CD8-positive, alpha-beta memory T cell (primary cell): ENCODE data around the gene FRMD4A. TPM values are rescaled to one million over a fixed set of nuclear protein-coding genes. Genes with fewer than 3 reads are reported as not detected.
A peak's percentile ranks its signal among the peaks of the same experiment; 100 is the strongest.

ENCODE experiments used
- CTCF ChIA-PET: fragments of 350-600 bp; sonication (Branson Sonifier 250); formaldehyde crosslinking; loops from one replicate; lab custom pipeline; 2021; ENCODE audit warnings: antibody characterized with exemption; lab: Charles Lee
- POLR2A ChIA-PET: fragments of 350-600 bp; sonication (Branson Sonifier 250); formaldehyde crosslinking; loops from one replicate; lab custom pipeline; 2021; ENCODE audit warnings: antibody characterized with exemption; lab: Charles Lee
- DNase-seq, 5 donors: peaks; one replicate each; pipeline versions ENCODE4 v3.0.0 to v3.0.0-alpha.2; 2020 to 2022; ENCODE audit warnings: mixed read lengths in 1 of 5
- H3K27ac ChIP-seq: one replicate; pipeline ENCODE4 v1.7.0; 2013; ENCODE audit warnings: low read depth, mild to moderate bottlenecking, low read length, moderate library complexity
- H3K27me3 ChIP-seq: 2 replicates; pipeline ENCODE4 v1.7.0; 2013; ENCODE audit warnings: low read length, mild to moderate bottlenecking; ENCODE audit not compliant: insufficient read depth, poor library complexity, severe bottlenecking
- H3K36me3 ChIP-seq: 2 replicates; pipeline ENCODE4 v1.7.0; 2013; ENCODE audit warnings: mild to moderate bottlenecking, low read length, moderate library complexity; ENCODE audit not compliant: insufficient read depth
- H3K4me1 ChIP-seq: 2 replicates; pipeline ENCODE4 v1.7.0; 2013; ENCODE audit warnings: mild to moderate bottlenecking, low read length, moderate library complexity; ENCODE audit not compliant: insufficient read depth
- H3K4me3 ChIP-seq: 2 replicates; pipeline ENCODE4 v1.7.0; 2013; ENCODE audit warnings: mild to moderate bottlenecking, low read length
- H3K9me3 ChIP-seq: 2 replicates; pipeline ENCODE4 v1.7.0; 2013; ENCODE audit warnings: mild to moderate bottlenecking, low read length
- H3K27ac Mint-ChIP-seq, 8 donors: one replicate each; pipeline ENCODE4 v1.8.0; 2020 to 2021; ENCODE audit warnings: mixed read lengths in 8 of 8, mild to moderate bottlenecking in 6 of 8, inconsistent platforms in 3 of 8, moderate library complexity in 3 of 8
- H3K27me3 Mint-ChIP-seq, 2 donors: one replicate each; pipeline ENCODE4 v1.8.0; 2020 to 2021; ENCODE audit warnings: mixed read lengths in 2 of 2, mild to moderate bottlenecking in 1 of 2, moderate library complexity in 1 of 2
- H3K36me3 Mint-ChIP-seq, 3 donors: one replicate each; pipeline ENCODE4 v1.8.0; 2020 to 2021; ENCODE audit warnings: mixed read lengths in 3 of 3, inconsistent platforms in 1 of 3, mild to moderate bottlenecking in 1 of 3
- H3K4me1 Mint-ChIP-seq, 3 donors: one replicate each; pipeline ENCODE4 v1.8.0; 2020 to 2021; ENCODE audit warnings: mixed read lengths in 3 of 3, inconsistent platforms in 1 of 3, mild to moderate bottlenecking in 1 of 3
- H3K4me3 Mint-ChIP-seq, 7 donors: one replicate each; pipeline ENCODE4 v1.8.0; 2020 to 2021; ENCODE audit warnings: mixed read lengths in 7 of 7, mild to moderate bottlenecking in 6 of 7, moderate library complexity in 4 of 7, inconsistent platforms in 2 of 7
- H3K9me3 Mint-ChIP-seq, 5 donors: one replicate each; pipeline ENCODE4 v1.8.0; 2020 to 2022; ENCODE audit warnings: mixed read lengths in 5 of 5, mild to moderate bottlenecking in 3 of 5, moderate library complexity in 2 of 5, inconsistent platforms in 1 of 5
- polyA plus RNA-seq: library from polyadenylated mRNA; unstranded; fragments of 300-500 nt; fragmentation: Illumina TruSeq; gene quantifications from one replicate; pipeline ENCODE4 v1.2.3, GENCODE V29; 2021
- total RNA-seq, 2 experiments: library from RNA; stranded (reverse); gene quantifications; one replicate each; pipeline ENCODE4 v1.2.3, GENCODE V29; 2021

Gene FRMD4A
- total and polyA plus RNA-seq, 3 experiments from 2014 or later: 0.21 to 2.7 (median 2.1) TPM

- H3K4me3 Mint-ChIP-seq: no peak overlapping the region
- no peaks in the 10 kb centered on the region for H3K9me3 ChIP-seq
- DNase-seq: no peak
- H3K4me1 Mint-ChIP-seq: peaks cover 0 to 12% (median 6%) of the 10 kb centered on the region in 3 donors
- no peak overlapping the region for H3K27ac ChIP-seq
- H3K36me3 Mint-ChIP-seq: peaks cover 0 to 22% (median 3%) of the 10 kb centered on the region in 3 donors
- H3K36me3 ChIP-seq: no peaks in the 10 kb centered on the region
- H3K27ac Mint-ChIP-seq: peak overlapping the region in 2 of 8 donors; percentile 2 to 25
- no peaks in the 10 kb centered on the region for H3K27me3 ChIP-seq
- no peak overlapping the region for H3K4me3 ChIP-seq
- no peaks in the 10 kb centered on the region for H3K9me3 Mint-ChIP-seq
- H3K4me1 ChIP-seq: peaks cover 4% of the 10 kb centered on the region
- ChIA-PET CTCF (no interaction called here), POLR2A (no interaction called here)
- no peaks in the 10 kb centered on the region for H3K27me3 Mint-ChIP-seq
These were observed 676.5 kb downstream of the FRMD4A start for GRCh38 chr10:13654118-13654830.

GRCh38 chr10:13652860-13653259, 677.9 kb downstream of the FRMD4A start:
- no peaks in the 10 kb centered on the region for H3K27me3 ChIP-seq
- peaks cover 0 to 34% (median 8%) of the 10 kb centered on the region in 3 donors for H3K36me3 Mint-ChIP-seq
- no peaks in the 10 kb centered on the region for H3K9me3 Mint-ChIP-seq
- CTCF ChIA-PET: no interaction called here
- no peaks in the 10 kb centered on the region for H3K36me3 ChIP-seq
- H3K4me3 Mint-ChIP-seq: no peak overlapping the region
- H3K4me1 Mint-ChIP-seq: peaks cover 6 to 12% (median 10%) of the 10 kb centered on the region in 3 donors
- H3K27me3 Mint-ChIP-seq: no peaks in the 10 kb centered on the region
- H3K9me3 ChIP-seq: no peaks in the 10 kb centered on the region
- no peak overlapping the region for H3K27ac ChIP-seq
- H3K4me1 ChIP-seq: no peaks in the 10 kb centered on the region
- no peak overlapping the region for H3K4me3 ChIP-seq
- DNase-seq: no peak
- POLR2A ChIA-PET: no interaction called here
- no peak overlapping the region for H3K27ac Mint-ChIP-seq

- peak overlapping the region in 2 of 8 donors; percentile 43 to 51 for H3K27ac Mint-ChIP-seq
These were observed 678.6 kb downstream of the FRMD4A start for GRCh38 chr10:13651969-13652720.

GRCh38 chr10:13650961-13651360, 679.8 kb downstream of the FRMD4A start:
- no peak for DNase-seq
- ChIA-PET CTCF (no interaction called here), POLR2A (no interaction called here)
- H3K4me1 ChIP-seq: no peaks in the 10 kb centered on the region
- Mint-ChIP-seq H3K4me3 (no peak overlapping the region), H3K27me3 (no peaks in the 10 kb centered on the region), H3K36me3 (peaks cover 0 to 47% (median 15%) of the 10 kb centered on the region in 3 donors), H3K9me3 (no peaks in the 10 kb centered on the region), H3K4me1 (peaks cover 8 to 15% (median 12%) of the 10 kb centered on the region in 3 donors), H3K27ac (no peak overlapping the region)
- H3K9me3 ChIP-seq: no peaks in the 10 kb centered on the region
- no peaks in the 10 kb centered on the region for H3K27me3 ChIP-seq
- no peaks in the 10 kb centered on the region for H3K36me3 ChIP-seq
- H3K4me3 ChIP-seq: no peak overlapping the region
- no peak overlapping the region for H3K27ac ChIP-seq

More at GRCh38 chr10:13651969-13652720, 678.6 kb downstream of the FRMD4A start:
- Mint-ChIP-seq H3K36me3 (peaks cover 0 to 36% (median 9%) of the 10 kb centered on the region in 3 donors), H3K27me3 (no peaks in the 10 kb centered on the region), H3K4me1 (peaks cover 8 to 15% (median 12%) of the 10 kb centered on the region in 3 donors), H3K4me3 (no peak overlapping the region), H3K9me3 (no peaks in the 10 kb centered on the region)
- Histone ChIP-seq H3K9me3 (no peaks in the 10 kb centered on the region), H3K27ac (no peak overlapping the region), H3K4me3 (no peak overlapping the region), H3K27me3 (no peaks in the 10 kb centered on the region), H3K36me3 (no peaks in the 10 kb centered on the region), H3K4me1 (no peaks in the 10 kb centered on the region)
- DNase-seq: no peak
- CTCF ChIA-PET: no interaction called here
- POLR2A ChIA-PET: no interaction called here

- no peaks in the 10 kb centered on the region for H3K27me3 ChIP-seq
- H3K4me3 ChIP-seq: no peak overlapping the region
- no peak overlapping the region for H3K27ac ChIP-seq
- Mint-ChIP-seq H3K9me3 (no peaks in the 10 kb centered on the region), H3K27ac (peak overlapping the region in 3 of 8 donors; percentile 9 to 55 (median 34)), H3K4me3 (no peak overlapping the region), H3K36me3 (peaks cover 6 to 55% (median 24%) of the 10 kb centered on the region in 3 donors), H3K4me1 (peaks cover 8 to 15% (median 12%) of the 10 kb centered on the region in 3 donors), H3K27me3 (no peaks in the 10 kb centered on the region)
- no peaks in the 10 kb centered on the region for H3K4me1 ChIP-seq
- no peaks in the 10 kb centered on the region for H3K36me3 ChIP-seq
- POLR2A ChIA-PET: no interaction called here
- CTCF ChIA-PET: no interaction called here
- H3K9me3 ChIP-seq: no peaks in the 10 kb centered on the region
- DNase-seq: no peak
These were observed 680.7 kb downstream of the FRMD4A start for GRCh38 chr10:13649844-13650520.

- no peak overlapping the region for H3K4me3 Mint-ChIP-seq
- DNase-seq: no peak
- no peaks in the 10 kb centered on the region for H3K36me3 ChIP-seq
- H3K4me1 ChIP-seq: no peaks in the 10 kb centered on the region
- peaks cover 13 to 59% (median 32%) of the 10 kb centered on the region in 3 donors for H3K36me3 Mint-ChIP-seq
- no peak overlapping the region for H3K4me3 ChIP-seq
- no peaks in the 10 kb centered on the region for H3K27me3 Mint-ChIP-seq
- ChIA-PET CTCF (interaction anchor here (1.0 to 1.1 kb wide), 2 partner anchors 11 to 14 kb away, joined by 3 to 4 read pairs; no protein-coding TSS in a partner anchor), POLR2A (no interaction called here)
- peak overlapping the region in 2 of 8 donors; percentile 24 to 62 for H3K27ac Mint-ChIP-seq
- H3K9me3 ChIP-seq: no peaks in the 10 kb centered on the region
- no peaks in the 10 kb centered on the region for H3K9me3 Mint-ChIP-seq
- H3K4me1 Mint-ChIP-seq: peaks cover 8 to 15% (median 12%) of the 10 kb centered on the region in 3 donors
- no peak overlapping the region for H3K27ac ChIP-seq
- no peaks in the 10 kb centered on the region for H3K27me3 ChIP-seq
These were observed 682.3 kb downstream of the FRMD4A start for GRCh38 chr10:13648425-13648824.

GRCh38 chr10:13644866-13645265, 685.9 kb downstream of the FRMD4A start:
- ChIA-PET POLR2A (no interaction called here), CTCF (interaction anchor here (1.0 to 2.0 kb wide), 3 partner anchors 12 to 32 kb away, joined by 3 to 7 read pairs (median 3); no protein-coding TSS in a partner anchor)
- Mint-ChIP-seq H3K4me1 (peaks cover 8 to 15% (median 12%) of the 10 kb centered on the region in 3 donors), H3K9me3 (peaks cover 22 to 27% (median 23%) of the 10 kb centered on the region in 5 donors), H3K36me3 (peaks cover 44 to 76% (median 57%) of the 10 kb centered on the region in 3 donors), H3K4me3 (no peak overlapping the region), H3K27ac (no peak overlapping the region), H3K27me3 (no peaks in the 10 kb centered on the region)
- Histone ChIP-seq H3K9me3 (peaks cover 11% of the 10 kb centered on the region), H3K36me3 (no peaks in the 10 kb centered on the region), H3K4me1 (no peaks in the 10 kb centered on the region), H3K4me3 (no peak overlapping the region), H3K27me3 (no peaks in the 10 kb centered on the region), H3K27ac (no peak overlapping the region)
- DNase-seq: no peak
